DMS 273 (cell line): ENCODE measurements around the gene TSEN15.
A peak's percentile ranks its signal among the peaks of the same experiment; 100 is the strongest.
"Not testable (repeated sequence)": the region's sequence is repeated elsewhere in the genome, so short reads cannot be mapped to it uniquely, and the experiment has no call there.

Experiments used
- DNase-seq: peaks from one replicate; lab custom pipeline; 2025; ENCODE audit not compliant: unreplicated experiment; lab: John Stamatoyannopoulos, UW

The TSEN15 gene

DNA sequence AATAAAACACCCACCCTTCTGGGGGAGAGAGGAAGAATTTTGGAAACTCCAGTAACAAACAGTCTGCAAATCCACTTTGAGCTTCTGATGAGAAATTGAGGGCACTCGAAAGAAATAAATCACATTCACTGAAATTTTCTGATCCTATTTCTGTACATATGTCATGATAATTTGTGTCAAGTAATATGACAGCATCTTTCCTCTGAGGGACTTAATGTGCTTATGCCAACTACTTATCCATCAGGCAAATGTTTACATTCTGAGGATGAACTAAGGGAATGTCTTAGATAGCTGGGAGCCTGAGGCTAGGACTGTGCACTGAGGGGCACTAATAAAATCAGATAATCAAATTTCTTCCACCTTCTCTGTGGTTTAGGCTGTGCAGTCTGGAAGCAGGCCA is 44.5 kb downstream of the TSEN15 start:
- DNase-seq = no peak

DNA sequence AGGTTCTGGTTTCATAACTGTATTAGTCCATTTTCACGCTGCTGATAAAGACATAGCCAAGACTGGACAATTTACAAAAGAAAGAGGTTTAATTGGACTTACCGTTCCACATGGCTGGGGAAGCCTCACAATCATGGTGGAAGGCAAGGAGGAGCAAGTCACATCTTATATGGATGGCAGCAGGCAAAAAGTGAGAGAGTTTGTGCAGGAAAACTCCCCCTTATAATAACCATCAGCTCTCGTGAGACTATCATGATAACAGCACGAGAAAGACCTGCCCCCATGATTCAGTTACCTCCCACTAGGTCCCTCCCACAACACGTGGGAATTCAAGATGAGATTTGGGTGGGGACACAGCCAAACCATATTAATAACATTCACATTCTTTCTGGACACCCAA is 45.0 kb downstream of the TSEN15 start:
- DNase-seq = not testable (repeated sequence)

DNA sequence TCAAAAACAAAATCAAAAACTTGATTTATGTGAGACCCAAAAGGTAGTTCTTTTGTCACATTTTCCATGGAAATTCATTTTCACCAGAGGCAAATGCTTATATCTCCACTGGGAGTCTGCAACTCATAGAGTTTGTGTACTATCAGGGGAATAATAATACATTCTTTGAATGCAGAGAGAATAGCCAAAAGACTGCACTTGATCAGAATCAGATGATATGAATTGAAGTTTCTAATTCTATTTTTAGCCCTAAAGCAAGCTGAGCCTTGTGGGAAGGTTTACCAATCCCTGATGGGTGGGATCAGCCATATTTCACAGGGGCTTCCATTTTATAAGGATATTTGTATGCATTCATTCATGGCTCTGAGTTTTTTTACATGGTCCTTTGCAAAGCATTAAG is 49.6 kb downstream of the TSEN15 start:
- DNase-seq = no peak

DNA sequence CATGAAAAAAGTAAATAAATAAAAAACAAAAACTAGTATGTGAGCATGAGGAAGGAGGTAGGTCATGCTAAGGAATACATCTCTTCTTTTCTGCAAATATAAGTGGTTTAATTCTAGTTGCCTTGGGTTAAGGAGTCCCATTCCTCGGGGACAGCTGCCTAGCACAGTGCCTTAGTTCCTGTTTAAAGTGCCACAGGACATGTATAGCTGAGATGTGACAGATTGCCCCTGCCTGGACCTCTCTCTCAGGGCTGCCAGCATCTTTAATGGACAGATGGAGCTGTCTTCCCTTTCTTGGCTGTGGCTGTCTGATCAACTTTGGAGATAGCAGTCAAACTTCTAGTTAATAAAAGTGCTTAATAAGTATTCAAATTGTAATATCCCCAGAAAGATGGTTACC is 50.0 kb downstream of the TSEN15 start:
- peak; percentile 71 for DNase-seq

DNA sequence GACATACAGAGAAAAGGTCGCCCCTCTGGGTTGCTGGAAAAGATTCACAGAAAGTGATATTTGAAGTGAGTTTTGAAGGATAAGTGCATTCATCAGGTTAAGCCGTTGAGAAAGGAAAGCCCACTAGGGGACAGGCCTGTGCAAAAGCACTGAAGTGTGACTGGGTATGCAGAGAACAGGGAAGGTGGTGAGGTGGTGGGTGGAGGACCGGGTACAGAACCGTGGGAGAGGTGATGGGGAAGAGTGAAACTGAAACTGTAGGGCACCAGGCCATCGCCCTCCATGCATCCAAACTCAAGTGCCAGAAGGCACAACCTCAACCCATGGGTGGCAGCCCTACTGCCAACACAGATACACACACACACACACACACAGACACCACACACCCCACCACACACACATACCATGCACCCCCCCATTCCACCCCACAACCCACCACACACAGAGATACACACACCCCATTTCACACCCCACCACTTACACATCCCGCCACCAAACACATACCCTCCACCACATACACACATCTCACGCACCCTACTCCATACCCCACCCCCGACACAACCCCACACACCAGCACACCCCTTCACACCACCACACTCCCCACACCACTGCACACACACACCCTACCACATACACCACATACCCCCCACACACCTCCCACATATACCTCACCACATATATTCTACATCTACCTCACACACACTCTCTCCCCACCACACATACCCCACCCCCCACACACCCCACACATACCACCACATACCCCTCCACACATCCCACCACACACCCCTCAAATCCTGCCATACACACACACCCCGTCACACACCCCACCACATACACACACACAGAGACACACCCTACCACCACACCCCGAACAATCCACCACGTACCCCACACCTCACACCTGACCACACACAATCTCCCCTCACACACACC is 59.0 kb downstream of the TSEN15 start:
- DNase-seq = peak; percentile 16

DNA sequence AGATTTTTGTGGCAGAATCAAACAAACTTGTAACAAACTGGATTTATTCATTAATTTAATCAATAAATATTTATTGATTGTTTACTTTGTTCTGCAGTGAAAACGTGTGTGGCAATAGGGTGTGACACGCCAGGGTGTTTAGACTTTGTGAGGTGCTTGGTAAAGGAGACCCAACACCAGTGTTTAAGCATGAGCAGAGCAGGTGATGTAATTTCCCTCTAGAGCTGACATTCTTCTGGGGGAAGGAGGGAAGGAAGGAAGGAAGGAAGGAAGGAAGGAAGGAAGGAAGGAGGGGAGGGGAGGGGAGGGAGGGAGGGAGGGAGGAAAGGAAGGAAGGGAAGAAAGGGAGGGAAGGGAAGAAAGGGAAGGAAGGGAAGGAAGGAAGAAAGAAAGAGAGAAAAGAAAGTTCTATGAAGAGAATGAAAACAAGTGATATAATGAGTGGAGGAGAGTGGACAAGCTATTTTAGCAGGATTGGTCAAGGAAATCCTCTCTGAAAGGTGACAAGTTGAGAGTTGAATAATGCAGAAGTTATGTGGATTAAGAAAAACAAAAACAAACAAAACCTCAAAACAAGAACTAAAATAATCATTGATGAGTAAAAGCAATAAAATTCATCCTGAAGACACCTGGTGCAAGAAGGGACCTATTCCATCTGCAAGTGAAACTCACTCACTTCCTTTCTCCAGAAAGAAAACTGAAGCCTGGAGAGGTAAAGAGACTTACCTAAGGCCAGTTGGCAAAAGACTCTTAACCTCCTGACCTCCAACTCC is 60.8 kb downstream of the TSEN15 start:
- no peak for DNase-seq

DNA sequence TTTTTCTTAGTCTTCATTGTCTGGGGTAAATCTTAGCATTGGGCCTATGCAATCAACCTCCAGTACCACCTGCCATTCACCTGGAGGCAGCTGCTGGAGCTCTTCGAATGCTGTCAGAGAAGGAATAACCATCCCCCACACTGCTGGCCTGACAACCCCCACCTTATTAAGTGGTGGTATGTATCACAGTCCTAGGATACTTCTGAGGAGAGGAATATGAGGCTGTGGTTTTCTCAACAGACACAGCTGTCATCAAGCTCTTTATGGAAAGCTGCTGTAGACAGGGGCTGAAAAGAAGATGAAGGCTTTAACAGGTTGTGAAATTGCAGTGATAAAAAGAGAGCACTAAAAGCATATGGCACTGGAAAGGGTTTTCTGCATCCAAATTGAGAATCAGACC is 61.7 kb downstream of the TSEN15 start:
- peak; percentile 33 for DNase-seq

DNA sequence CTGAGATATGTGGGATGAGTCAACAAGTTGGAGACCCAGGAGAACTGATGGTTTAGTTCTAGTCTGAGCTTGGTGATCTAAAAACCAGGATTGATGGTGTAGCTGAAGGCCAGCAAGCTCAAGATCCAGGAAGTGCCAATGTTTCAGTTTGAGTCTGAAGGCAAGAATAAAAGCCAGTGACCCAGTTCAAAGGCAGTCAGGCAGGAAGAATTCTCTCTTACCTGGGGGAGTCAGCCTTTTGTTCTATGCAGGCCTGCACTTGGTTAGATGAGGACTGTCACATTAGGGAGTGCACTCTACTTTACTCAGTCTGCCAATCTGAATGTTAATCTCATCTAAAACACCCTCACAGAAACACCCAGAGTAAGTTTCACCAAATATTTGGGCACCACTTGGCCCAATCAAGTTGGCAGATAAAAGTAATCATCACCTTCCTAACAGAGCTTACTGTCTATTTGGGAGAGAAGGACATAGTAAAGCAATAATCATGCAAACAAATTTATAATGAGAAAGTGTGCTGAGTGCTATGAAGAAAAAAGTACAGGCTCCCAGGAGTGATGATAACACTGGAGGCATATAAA is 63.4 kb downstream of the TSEN15 start:
- DNase-seq = no peak

DNA sequence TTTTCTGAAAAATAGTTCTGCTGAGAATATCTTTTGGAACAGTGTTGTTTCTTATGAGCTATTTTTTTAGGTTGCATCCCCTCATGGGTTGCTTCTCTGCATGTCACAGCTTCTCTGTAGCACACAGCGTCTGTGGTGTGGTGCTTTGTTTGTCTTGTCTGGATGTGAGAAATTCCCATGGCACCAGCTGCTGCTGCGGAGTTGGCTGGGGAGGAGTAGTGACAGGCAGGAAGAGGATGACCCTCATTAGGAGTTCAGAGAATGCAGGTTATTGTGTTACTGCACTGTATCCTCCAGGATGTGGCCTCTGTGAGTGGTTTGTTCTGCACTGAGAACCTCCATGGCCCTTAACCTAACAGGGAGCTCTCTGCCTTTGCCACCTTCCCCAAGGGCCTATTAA is 64.8 kb downstream of the TSEN15 start:
- no peak for DNase-seq

DNA sequence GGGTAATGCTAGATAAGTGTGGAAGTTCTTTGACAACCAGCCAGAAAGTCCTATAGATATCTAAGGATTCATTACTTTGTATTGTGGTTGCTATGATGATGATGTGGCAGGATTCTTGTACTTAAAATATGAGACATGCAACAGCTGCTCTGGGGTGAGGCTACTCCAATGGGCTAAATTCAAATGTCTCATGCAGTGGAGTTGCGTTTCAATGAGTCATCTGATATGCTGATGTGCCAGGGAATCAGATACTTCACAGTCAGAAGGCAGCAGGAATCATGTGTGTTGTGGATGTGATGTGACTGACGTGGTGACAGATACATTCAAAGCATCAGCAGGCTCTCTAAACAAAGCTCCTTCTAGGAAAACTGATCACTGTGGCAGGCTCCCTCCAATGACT is 66.5 kb downstream of the TSEN15 start:
- DNase-seq = peak; percentile 78
